Esophagus squamous epithelium (tissue), 4 donors: ENCODE results near the gene MFNG.

Experiments
- POLR2A ChIP-seq, 4 donors: fragments of 450-650 bp; IDR thresholded peaks; one replicate each; pipeline ENCODE4 v1.6.1; 2017; ENCODE audit warnings: antibody characterized with exemption in 4 of 4, mild to moderate bottlenecking in 4 of 4, moderate library complexity in 3 of 4
- TF ChIP-seq, protein P1 (sequence below), 6 experiments: fragments of 450-650 bp in 4 of 6; fragments of 200-600 bp in 2 of 6; sonication (generic) in 2 of 6; IDR thresholded peaks; one replicate each; pipeline ENCODE4 v1.5.1; 2016 to 2019; ENCODE audit warnings: antibody characterized with exemption in 6 of 6, mild to moderate bottlenecking in 4 of 6, moderate library complexity in 4 of 6

DNA sequence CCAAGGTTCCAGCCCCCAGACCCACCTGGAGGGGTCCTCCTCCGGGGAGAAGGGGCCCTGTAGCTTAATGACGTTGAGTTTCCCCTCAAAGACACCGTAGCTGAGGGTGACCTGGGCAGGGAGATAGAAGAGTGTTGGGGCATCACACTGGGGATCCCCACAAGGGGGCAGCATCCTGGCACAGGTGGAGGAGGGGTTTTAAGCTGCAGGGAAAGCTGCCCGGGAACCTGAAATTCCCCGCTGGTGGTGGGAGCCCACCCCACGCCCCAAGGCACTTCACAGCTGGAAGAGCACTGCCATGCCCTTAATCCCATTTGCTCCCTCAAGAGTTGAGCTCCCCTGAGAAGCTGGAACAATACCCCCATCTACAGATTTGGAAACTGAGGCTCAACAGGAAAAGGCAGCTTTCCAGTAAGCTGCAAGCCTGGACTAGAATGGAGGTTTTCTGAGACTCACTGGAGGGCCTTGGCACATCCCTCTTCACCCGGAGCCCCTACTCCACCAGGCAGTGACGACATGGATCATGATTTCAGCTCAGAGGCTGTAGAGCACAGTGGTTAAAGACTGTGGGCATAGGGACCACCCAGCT is 13.7 kb downstream of the MFNG start:
- TF ChIP-seq POLR2A (IDR thresholded peaks at IDR 0.05): no peak
- TF ChIP-seq, protein P1, sequence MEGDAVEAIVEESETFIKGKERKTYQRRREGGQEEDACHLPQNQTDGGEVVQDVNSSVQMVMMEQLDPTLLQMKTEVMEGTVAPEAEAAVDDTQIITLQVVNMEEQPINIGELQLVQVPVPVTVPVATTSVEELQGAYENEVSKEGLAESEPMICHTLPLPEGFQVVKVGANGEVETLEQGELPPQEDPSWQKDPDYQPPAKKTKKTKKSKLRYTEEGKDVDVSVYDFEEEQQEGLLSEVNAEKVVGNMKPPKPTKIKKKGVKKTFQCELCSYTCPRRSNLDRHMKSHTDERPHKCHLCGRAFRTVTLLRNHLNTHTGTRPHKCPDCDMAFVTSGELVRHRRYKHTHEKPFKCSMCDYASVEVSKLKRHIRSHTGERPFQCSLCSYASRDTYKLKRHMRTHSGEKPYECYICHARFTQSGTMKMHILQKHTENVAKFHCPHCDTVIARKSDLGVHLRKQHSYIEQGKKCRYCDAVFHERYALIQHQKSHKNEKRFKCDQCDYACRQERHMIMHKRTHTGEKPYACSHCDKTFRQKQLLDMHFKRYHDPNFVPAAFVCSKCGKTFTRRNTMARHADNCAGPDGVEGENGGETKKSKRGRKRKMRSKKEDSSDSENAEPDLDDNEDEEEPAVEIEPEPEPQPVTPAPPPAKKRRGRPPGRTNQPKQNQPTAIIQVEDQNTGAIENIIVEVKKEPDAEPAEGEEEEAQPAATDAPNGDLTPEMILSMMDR (IDR thresholded peaks at IDR 0.05): peak in 5 of 6 experiments; percentile 27 to 53 (median 32)
